Cerebellar cortex (tissue), 1 donor: ENCODE data around the gene HHIPL1.
"Not testable (repeated sequence)": the region's sequence is repeated elsewhere in the genome, so short reads cannot be mapped to it uniquely, and the experiment has no call there.

Source experiments
- DNase-seq: peaks from one replicate; pipeline ENCODE4 v3.0.0-alpha.2; 2015; ENCODE audit warnings: low spot score

HHIPL1 gene

DNA sequence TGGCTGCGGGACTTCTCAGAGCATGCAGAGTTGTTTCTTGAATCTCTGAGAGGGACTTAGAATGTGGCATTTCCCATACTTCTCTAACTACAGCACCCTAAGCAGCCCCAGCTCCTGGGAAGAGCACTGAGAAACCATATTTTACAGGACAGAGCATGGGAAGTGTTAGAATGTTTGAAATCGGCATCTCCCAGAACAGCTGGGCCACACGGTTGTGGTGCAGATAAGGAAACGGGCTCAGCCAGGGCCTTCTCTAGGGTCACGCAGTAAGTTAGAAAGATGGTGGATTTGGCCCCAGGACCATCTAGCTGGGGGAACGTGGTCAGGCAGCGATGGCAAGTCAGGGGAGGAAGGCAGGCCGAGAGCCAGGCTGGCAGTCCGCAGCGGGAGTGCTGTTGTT lies 10.5 kb upstream of the HHIPL1 start:
- DNase-seq = no peak

DNA sequence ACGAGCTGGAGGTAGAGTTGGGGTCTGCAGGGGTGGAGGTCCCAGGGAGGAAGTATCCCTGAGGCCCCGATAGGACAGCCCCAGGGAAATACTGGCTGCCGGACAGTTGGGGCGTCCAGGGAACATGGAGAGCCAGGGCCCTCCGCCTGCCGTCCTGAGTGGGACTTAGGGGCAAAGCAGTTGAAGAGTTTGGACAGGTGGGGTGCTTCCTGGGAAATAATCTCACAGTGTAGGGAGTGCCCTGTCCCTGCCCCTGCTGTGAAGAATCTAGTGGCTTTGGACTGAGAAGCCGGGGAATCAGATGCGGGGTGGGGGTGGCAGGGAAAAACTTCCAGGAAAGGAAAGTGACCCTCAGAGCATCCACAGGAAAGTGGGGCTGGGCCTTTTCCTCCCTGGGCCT lies 9.8 kb upstream of the HHIPL1 start:
- no peak for DNase-seq

DNA sequence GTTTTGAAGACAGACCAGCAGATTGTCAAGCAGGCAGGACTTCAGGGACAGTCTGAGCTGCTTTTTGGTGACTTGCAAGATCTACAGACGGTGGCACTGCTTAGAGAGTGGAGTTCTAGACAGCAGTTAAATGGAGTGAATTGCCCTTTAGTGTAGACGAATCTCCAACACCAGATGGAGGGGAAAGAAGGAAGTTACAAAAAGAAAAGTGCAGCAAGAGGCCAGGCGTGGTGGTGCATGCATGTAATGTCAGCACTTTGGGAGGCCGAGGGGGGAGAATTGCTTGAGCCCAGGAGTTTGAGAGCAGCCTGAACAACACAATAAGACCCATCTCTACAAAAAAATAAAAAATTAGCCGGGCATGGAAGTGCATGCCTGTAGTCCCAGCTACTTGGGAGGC lies 8.4 kb upstream of the HHIPL1 start:
- DNase-seq = no peak

DNA sequence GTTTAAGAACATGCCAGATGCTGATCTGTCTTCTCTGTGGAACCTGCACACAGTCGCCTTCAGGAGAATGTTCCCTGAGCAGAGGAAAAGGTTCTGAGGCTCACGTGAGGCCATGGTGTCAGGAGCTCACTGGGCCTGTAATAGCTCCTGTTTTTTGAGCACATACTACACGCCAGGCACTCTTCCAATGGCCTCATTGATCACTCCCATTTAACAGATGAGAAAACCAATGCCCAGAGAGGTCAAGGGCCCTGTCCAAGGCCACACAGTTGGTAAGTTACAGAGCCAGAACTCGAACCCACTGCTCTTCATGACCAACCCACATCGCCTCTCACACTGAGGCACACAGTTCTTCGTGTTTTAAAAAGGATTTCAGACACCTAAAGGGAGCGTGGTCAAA lies 7.3 kb upstream of the HHIPL1 start:
- DNase-seq = no peak

DNA sequence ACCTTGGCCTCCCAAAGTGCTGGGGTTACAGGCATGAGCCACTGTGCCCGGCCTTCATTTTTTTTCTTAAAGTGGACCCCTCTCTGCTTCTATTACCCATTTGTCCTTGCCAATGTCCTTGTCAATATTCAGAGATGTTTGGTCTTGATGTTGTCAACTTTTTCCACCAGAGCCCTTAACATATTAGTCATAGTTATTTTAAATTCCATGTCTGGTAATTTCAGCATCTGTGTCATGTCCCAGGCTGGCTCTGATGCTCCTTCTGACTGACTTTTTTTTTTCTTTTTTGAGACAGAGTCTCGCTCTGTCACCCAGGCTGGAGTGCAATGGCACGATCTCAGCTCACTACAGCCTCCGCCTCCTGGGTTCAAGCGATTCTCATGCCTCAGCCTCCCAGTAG lies 2.2 kb upstream of the HHIPL1 start:
- not testable (repeated sequence) for DNase-seq

DNA sequence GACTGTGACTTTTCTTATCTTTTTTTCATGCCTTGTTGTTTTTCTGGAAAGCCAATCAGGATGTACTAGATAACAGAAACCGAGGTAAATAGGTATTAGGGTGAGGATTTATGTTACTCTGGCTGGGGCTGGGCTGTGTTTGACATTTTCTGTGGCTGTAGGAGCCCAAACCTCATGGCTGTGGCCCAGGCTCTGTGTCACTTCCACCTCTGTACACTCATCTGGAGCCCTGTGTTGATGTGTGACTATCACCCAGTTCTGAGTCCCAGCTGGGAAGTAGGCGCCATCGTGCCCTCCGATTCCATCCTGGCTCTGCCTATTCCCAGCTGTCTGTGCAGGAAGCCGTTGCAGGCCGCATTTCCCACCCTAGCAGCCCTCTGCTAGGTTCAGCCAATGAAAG lies 1.6 kb upstream of the HHIPL1 start:
- no peak for DNase-seq

DNA sequence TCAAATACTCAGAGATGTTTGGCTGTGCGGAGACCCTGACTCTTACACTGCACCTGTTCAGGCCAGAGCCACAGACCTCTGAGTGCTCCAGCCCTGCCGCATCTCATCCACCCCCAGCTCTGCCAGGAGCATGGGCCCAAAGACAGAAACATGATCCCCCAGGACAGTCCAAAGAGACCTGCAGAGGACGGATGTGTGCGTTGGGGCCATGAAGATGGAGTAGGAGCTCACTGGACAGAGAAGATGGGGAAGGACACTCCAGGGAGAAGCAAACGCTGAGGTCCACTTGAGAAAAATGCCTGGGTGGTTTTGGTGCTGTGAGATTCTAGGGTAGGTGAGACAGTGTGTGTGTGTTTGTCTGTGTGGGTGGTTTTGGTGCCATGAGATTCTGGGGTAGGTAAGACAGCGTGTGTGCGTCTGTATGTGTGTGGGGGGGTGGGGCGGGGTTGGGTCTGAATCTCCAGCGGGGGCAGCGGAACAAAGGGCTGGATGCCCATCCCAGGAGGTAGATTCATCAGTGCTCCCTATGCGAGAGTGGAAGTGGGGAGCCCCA lies 818 bp upstream of the HHIPL1 start:
- DNase-seq = no peak

DNA sequence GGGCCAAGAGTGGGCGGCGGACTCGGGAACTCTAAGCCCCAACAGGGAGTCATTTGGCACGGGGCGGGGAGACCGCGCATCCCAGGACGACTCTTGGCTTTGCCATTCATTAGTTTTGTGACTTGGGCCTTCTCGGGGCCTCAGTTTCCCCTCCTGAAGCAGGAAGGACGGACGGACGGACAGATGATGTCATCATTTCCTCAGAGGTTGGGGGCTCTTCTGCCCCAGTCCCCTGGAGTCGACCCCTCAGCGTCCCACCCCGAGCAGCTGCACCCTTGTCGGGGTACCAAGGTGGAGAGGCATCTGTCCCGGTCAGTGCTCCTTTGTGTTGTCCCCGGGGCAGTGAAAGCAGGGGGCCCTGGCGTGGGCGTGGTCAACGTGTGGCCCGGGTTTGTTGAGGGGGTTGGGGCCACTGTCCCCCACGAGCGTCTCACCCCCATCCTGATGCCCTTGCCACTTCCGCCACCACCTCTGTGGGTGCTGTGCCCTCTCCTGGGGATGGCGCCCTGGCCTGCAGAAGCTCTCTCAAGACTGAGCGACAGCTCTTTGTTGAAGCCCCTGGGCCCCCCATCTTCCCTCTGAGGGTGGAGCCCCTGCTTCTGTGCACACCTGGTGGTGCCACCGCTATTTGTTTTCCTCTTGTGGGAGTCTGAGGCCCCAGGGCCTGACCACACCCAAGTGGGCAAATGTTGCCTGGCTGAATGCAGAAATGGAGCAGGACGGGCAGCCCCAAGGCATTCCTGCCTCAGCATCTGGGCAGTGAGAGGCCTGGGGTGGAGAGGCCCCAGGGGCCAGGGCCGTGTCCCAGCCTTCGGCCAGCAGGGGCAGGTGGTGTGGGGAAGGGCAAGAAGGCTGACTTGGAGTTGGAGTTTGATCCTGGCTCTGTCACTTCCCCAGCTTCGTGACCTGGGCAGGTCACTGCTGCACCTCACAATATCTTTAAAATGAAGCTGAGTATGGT lies 896 bp downstream of the HHIPL1 start:
- no peak for DNase-seq

DNA sequence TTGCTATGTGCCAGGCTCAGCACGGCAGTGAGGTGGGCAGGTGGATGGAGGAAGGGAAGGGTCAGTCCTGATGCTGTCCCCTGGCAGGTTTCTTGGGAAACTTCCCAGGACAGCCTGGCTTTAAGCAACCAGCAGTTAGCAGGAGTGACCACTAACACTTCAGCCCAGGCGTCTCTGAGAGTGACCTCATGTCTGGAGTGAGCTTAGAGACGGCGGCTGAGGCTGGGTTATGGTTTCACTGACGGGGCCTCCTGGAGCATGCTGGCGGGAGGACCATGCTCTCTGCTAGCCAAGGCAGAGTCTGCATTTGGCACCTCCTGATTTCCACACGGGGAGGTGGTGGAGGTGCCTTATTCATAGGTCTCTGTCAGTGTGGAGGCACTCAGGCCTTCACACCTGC lies 2.5 kb downstream of the HHIPL1 start:
- no peak for DNase-seq

DNA sequence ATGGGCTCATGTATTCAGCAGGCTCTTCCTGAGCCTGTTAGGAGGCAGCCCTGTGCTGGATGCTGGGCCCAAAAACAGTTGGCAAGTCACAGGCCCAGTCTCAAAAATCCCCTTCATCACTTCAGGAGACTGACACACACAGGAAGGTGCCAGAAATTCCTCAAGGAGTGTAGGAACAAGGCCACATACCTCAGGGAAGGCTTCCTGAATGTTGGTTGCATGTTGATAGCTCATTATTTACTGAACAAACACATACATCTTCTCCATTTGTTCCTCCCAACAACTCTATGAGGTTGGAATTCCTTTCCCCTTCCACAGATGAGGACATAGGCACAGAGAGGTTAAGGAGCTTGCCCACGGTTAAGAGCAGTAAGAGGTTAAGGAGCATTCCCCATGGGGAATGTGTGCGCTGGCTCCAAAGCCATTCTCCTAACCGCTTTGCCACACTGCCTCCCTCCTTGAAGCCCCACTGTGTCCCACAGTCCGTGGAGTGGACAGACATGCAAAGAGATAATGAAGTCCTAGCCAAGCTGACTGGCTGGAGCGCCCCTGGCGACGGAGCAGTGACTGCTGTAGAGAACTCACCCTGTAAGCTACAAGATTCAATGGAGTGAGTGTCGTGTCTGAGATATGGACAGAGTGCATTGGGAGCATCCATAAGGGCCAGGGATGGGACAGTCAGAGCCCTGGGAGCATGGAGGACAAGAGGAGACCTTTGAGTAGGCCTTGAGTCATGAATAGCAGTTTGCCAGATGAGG lies 3.3 kb downstream of the HHIPL1 start:
- DNase-seq = no peak

DNA sequence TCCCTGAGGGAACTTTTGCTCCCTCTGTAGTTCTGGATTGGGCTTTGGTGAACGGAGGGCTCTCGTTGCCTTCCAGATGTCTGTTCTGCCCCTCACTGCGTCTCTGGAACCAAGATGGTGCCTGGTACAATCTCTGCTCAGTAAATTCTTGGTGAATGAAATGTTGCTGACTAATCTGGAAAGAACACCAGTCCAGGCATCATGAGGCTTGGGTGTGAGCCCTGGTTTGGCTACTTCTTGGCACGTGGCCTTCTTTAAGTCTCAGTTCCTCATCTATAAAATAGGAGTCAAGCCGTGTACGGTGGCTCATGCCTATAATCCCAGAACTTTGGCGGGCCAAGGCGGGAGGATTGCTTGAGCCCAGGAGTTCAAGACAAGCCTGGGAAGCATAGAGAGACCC lies 4.3 kb downstream of the HHIPL1 start:
- no peak for DNase-seq

DNA sequence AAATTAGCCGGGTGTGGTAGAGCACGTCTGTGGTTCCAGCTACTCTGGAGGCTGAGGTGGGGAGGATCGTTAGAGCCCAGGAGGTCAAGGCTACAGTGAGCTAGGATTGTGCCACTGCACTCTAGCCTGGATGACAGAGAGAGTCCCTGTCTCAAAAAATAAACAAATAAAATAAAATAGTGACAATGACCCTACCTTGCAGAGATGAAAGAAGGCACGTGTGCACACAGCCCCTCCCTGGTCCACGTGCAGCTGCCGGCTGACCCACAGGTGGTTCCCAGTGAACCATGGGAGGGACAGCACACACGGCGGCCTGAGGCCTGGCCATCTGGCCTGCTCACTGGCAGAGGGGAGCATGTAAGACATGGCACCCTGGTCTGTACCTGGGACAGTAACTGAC lies 4.7 kb downstream of the HHIPL1 start:
- no peak for DNase-seq

DNA sequence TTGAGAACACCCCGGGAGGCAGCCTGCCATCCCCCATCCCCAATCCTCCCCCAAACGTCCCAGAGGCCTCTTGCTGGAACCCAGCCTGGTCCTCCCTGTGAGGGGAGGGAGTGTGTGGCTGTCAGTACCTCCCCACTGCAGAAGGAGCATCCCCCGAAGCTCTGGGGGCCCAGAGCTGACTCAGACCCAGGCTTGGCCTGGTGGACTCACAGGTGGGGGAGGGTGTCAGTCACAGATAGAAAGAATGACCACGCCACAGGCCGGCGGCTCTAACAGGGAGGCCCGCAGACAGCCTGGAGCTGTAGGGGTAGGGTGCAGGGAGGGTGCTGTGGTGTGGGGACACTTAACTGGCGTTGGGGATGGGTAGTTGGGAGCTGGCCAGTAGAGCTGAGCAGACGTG lies 5.3 kb downstream of the HHIPL1 start:
- no peak for DNase-seq

DNA sequence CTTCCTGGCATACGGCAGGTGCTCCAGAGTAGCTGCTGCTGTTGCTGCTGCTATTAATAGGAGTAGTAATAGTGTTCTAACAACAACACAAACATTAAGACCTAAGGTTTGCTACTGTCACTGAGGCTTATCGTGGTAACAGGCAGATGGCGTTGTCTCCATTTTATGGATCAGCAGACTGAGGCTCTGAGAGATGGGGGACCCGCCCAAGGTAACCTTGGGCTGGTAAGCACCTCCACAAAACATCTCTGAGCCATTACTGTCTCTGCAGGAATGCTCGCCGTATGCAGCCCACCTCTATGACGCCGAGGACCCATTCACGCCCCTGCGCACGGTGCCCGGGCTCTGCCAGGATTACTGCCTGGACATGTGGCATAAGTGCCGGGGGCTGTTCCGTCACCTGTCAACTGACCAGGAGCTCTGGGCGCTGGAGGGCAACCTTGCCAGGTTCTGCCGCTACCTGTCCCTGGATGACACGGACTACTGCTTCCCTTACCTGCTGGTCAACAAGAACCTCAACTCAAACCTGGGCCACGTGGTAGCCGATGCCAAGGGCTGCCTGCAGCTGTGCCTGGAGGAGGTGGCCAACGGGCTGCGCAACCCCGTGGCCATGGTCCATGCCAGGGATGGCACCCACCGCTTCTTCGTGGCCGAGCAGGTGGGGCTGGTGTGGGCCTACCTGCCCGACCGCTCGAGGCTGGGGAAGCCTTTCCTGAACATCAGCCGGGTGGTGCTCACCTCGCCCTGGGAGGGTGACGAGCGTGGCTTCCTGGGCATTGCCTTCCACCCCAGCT lies 7.2 kb downstream of the HHIPL1 start:
- no peak for DNase-seq

DNA sequence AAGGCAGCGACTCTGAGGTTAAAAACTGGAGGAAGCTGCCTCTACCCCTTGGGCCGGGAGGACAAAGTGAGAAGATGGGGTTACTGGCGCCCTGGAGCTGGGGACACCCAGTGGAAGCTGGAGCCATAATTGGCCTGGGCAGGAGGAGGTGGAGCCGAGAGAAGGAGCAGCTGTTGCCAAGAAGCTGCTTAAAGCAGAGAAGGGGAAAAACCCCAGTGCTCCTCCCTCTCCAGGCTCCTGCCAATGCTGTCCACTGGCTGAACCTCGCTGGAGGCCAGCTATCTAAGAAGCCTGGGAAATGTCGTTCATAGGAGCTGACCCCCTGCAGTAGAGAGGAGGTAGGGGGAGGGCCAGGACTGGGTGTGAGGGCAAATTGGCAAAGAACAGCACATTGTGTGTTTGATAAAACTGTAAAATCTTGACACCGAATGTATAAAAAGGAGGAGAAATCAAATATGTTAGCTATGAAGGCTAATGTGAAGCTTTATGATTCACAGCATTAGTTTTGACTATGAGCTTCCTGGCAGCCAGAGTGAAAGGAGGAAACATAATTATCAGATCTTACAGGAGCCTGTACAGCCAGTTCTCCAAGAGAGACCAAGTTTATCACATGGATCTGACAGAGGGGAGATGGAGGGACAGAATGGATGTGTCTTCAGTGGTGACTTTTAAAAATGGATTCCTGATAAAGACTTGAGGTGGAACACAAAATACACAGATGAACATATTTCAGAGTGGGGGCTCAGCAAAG lies 9.5 kb downstream of the HHIPL1 start:
- DNase-seq = no peak

DNA sequence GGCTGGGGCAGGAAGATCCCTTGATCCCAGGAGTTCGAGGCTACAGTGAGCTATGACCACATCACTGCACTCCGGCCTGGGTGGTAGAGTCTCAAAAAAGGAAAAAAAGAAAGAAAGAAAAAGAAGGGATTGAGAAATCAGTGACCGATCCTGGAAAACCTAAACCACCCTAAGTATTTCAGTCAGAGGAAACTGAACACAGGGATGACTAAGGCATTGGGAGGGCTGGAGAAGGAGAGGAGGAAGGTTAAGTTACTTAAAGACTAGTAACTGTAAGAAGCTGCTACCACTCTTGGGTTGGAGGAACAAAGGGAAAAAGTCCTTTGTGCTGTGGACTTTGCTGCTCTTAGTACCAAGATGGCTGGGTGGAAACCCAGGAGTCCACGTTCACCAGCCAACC lies 10.6 kb downstream of the HHIPL1 start:
- no peak for DNase-seq

DNA sequence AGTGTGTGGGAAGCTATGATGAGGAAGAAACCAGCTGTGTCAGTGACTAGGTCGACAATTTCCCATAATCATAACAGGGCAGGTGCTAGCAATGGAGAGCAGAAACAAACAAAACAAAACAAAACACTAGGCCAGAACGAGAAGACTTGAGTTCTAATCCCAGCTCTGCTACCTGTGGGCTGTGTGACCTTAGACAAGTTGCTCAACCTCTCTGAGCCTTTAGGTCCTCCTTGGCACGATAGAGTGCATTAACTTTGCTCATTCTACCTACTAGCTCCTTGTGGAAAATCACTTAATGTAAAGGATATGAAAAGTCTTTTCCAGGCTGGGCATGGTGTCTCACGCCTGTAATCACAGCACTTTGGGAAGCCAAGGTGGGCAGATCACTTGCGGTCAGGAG lies 11.2 kb downstream of the HHIPL1 start:
- no peak for DNase-seq

DNA sequence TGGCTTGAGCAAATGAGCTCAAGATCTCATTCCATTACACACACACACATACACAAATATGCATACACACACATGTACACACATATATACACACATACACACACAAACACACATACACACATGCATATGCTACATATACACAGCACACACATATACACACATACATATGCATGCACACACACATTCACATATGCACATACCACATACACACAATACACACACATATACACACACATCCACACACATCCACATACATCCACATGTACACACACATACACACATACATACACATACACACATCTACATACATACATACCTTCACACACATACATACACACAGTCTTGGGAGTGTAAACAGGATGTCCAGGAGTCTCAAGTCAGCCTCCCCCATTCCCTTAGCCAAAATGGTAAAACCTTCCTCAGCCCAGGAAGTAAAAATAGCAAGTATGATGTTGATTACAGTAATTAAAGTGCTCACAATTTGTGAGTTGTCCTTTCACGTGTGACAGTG lies 12.8 kb downstream of the HHIPL1 start:
- no peak for DNase-seq

DNA sequence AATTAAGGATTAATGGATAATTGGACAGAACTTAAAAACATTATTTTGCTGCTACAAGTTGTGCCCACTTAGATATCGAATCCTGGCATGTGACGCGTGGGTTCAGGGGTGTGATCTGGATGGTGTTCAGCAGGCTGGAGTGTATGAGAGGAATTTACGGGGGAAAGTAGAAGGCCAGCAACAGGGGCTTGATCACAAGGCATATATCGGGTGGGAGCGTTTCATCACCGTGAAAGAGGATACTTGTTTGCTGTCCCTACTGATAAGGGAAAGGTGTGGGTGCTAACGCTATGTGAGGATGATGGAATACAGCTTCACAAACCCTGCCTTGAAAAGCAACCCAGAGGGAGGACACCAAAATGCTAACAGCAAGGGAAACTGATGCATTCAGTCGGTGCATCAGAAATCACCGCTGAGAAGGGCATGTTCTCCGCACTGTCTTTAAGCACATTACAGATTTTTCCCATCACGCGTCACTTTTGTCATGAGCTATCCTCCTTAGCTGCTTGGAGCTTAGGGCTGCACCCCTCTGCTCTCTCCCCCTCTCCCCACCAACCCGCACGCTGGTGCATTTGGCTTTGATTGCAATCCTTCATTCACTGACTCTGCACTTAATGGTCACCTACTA lies 13.4 kb downstream of the HHIPL1 start:
- no peak for DNase-seq

DNA sequence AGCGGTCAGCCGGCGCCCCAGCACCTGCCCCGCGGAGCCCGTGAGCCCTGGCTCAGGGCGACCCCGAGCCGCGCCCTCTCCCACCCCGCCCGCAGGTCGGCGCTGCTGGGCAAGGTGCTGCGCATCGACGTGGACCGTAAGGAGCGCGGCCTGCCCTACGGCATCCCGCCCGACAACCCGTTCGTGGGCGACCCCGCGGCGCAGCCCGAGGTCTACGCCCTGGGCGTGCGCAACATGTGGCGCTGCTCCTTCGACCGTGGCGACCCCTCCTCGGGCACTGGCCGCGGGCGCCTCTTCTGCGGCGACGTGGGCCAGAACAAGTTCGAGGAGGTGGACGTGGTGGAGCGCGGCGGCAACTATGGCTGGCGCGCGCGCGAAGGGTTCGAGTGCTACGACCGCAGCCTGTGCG lies 14.4 kb downstream of the HHIPL1 start:
- DNase-seq = no peak
